Renal cortical epithelial cell (primary cell): ENCODE data around the gene IGSF9. TPM values are rescaled to one million over a fixed set of nuclear protein-coding genes. Genes with fewer than 3 reads are reported as not detected.

Experiments
- DNase-seq: peaks from one replicate; pipeline ENCODE4 v3.0.0-alpha.2; 2011; ENCODE audit warnings: low read depth
- total RNA-seq: library from RNA; depleted of rRNA; stranded (reverse); fragments of >200 nt; gene quantifications from 2 replicates; pipeline ENCODE4 v1.2.3, GENCODE V29; 2014

IGSF9 gene, protein sequence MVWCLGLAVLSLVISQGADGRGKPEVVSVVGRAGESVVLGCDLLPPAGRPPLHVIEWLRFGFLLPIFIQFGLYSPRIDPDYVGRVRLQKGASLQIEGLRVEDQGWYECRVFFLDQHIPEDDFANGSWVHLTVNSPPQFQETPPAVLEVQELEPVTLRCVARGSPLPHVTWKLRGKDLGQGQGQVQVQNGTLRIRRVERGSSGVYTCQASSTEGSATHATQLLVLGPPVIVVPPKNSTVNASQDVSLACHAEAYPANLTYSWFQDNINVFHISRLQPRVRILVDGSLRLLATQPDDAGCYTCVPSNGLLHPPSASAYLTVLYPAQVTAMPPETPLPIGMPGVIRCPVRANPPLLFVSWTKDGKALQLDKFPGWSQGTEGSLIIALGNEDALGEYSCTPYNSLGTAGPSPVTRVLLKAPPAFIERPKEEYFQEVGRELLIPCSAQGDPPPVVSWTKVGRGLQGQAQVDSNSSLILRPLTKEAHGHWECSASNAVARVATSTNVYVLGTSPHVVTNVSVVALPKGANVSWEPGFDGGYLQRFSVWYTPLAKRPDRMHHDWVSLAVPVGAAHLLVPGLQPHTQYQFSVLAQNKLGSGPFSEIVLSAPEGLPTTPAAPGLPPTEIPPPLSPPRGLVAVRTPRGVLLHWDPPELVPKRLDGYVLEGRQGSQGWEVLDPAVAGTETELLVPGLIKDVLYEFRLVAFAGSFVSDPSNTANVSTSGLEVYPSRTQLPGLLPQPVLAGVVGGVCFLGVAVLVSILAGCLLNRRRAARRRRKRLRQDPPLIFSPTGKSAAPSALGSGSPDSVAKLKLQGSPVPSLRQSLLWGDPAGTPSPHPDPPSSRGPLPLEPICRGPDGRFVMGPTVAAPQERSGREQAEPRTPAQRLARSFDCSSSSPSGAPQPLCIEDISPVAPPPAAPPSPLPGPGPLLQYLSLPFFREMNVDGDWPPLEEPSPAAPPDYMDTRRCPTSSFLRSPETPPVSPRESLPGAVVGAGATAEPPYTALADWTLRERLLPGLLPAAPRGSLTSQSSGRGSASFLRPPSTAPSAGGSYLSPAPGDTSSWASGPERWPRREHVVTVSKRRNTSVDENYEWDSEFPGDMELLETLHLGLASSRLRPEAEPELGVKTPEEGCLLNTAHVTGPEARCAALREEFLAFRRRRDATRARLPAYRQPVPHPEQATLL
- not detected in 2 replicates for total RNA-seq

DNA sequence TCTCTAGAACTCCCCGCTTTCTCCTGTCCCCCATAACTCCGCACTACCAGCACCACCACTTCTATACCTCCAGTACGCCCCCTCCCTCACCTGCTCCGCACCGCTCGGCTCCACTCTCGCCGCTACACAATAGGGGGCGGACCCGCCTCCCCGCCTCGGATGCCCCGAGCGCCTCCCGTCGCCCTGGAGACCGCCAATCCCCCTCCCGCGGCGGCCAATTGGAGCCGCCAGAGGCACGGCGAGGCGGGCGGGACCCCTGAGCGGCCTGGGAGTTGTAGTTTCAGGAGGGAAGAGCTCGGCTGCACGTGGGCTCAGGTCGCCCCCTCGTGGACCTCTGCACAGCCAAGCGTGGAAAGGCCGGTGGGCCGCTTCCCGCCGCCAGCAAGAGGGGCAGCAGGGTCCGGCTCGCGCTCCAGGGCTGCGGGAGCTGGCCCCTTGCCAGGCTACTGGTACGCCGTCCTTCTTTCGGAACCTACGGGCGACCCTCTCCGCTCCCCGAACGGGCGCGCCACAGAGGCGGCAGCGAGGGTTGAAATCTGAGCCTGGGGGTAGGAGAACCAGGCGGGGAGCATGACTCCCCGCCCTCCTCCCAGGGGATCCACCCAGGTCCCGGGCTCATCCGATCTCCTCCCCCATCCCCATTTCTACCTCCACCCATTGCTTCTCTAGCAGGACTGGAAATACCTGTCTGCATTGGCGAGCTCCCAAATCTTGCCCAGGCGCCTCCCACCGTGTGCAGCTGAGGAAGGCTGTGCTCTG lies at the start of gene IGSF9:
TSS of gene IGSF9 (minus strand) at position 131 of the 759 bp plus-strand sequence. CDS start 2,159 bp downstream, outside the sequence.
- no peak for DNase-seq

DNA sequence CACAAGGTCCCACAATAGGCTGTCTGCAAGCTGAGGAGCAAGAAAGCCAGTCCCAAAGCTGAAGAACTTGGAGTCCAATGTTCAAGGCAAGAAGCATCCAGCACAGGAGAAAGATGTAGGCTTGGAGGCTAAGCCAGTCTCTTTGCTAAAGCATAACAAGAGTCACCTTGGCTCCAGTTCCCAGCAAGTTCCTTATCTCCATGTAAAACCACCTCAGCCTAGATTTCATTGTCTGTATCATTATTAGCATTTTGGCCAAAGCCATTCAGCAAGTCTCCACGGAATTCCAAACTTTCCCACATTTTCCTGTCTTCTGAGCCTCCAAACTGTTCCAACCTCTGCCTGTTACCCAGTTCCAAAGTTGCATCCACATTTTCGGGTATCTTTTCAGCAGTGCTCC lies 49.5 kb upstream of the IGSF9 start:
- no peak for DNase-seq

DNA sequence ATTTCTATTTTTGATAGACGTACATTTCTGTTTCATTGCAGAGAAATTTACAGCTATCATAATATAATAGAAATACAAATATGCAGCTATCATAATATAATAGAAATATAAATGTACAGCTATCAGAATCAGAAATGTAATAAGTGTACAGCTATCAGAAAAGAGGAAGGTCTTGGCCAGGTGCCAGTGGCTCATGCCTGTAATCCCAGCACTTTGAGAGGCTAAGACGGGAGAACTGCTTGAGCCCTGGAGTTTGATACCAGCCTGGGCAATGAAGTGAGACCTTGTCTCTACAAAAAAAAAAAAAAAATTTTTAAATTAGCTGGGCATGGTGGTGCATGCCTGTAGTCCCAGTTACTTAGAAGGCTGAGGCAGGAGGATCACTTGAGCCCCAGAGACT lies 48.5 kb upstream of the IGSF9 start:
- no peak for DNase-seq

DNA sequence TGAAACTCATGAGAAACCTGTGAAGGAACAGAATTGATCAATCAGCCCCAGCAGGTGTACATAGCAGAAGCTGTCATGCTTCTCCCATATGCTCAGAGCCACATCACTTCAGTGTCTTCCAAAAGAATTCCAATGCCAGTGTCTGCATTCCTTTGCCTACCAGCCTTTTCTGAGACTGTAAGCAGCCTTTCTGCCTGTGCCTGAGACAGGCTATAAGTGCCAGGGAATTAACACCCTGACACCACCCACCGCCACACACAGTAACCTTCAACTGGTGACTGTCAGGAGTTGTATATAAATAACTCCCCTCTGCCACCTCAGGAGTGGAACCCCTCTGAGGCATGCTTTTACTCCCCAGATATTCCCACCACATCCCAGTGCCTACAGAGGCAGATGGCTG lies 46.7 kb upstream of the IGSF9 start:
- no peak for DNase-seq

DNA sequence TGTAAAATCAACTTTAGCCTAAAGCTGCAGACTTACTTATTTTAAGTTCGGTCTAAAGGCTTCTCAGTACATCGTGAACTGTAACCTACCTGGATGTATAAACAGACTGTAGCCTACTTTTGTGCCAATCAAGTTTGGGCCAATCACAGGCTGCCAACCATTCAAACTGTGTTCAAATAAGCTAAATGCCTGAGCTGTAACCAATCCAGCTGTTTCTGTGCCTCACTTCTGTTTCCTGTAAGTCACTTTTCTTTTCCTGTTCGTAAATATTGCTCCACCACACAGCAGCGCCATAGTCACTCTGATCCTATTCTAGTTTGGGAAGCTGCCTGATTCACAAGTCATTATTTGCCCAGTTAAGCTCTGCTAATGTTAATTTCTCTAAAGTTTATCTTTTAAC lies 46.1 kb upstream of the IGSF9 start:
- no peak for DNase-seq

DNA sequence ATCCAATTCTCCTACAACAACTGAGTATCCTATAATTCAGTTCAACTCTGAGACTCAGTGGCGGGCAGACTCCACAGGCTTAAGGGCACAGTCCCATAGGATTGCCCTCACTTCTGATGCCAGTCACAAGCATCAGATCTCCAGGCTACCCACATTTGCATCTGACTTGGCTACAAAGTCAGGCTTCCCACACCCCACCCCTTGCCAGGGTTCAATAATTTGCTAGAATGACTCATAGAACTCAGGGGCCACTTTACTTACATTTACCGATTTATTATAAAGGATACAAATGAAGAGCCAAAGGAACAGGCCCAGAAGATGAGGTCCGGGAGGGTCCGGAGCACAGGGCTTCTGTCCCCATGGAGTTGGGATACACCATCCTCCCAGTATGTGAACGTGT lies 44.6 kb upstream of the IGSF9 start:
- DNase-seq: no peak

DNA sequence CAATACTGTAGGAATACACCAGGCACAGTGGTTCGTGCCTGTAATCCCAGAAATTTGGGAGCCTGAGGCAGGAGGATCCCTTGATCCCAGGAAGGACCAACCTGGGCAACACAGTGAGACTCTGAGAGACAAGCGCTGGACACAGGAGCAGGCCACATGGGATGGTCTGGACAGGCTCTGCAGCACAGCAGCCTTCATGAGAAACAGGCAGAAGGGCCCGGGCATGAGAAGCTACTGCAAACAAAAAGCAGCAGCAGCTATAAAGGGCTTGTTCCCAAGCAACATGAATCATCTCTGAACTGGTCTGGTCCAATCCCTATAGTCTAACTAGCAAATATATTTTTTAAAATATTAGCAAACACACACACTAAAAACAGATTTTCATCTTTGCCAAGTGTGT lies 44.2 kb upstream of the IGSF9 start:
- no peak for DNase-seq

DNA sequence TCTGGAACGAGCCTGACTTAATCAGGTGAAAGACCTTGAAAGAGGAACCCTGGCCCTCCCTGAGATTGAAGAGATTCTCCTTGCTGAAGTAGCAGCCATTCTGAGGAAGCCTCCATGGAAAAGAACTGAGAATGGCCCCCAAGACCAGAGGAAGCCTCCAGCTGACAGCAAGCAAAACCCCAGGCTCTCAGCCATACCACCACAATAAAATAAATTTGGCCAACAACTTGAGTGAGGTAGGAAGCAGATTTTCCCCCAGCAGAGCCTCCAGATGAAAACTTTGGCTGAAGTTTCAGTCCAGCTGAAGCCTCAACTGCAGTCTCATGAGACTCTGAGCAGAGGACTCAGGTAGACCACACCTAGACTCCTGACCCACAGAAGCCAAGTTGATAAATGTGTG lies 42.6 kb upstream of the IGSF9 start:
- DNase-seq: no peak

DNA sequence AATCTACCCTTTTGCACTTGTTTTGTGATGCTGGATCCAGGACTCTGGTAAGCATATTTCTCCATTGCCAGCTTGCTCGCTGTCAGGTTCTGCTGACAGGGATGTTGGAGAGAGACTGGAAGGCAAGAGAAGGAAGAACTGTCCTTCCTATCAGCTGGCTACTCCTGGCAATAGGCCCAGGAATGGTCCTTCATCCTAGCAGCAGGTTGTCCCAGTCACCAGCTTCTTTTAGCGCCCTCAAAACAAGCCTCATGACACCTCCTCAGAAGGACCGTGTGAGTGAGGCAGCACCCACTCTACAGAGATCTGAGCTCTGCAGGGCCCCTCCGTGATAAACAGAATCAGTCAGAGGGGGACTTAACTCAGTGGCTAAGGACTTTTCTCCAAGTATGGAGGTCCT lies 41.8 kb upstream of the IGSF9 start:
- no peak for DNase-seq

DNA sequence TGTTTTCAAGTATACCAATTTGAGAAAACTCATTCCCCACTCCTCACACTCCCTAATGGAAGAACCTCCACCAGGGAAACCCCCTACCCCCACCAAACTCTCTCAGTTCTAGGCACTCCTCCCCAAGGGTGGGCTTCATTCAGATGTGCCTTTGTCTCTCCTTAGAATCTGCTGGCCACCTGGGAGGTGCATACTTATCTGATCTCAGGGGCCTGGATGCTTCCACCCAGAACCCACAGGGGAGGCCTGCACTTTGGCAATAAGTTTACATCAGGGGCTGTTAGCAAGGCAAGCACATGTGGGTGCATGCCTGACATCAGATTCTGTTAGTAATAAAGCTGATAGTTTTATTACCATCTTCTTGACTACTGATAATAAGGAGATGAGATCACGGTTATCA lies 41.1 kb upstream of the IGSF9 start:
- DNase-seq: no peak

DNA sequence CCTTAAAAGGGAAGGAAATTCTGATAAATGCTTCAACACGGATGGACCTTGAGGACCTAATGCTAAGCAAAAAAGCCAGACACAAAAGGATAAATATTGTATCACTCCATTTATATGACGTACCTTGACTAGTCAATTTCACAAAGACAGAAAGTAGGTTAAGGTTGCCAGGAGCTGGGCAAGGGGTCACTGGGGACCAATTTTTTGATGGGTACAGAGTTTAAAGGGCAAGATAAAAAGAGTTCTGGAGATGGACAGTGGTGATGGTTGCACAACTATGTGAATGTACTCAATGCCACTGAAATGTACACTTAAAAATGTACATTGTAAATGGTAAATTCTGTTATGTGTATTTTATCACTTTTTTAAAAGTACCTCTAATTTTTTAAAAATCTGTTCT lies 40.7 kb upstream of the IGSF9 start:
- DNase-seq: no peak

DNA sequence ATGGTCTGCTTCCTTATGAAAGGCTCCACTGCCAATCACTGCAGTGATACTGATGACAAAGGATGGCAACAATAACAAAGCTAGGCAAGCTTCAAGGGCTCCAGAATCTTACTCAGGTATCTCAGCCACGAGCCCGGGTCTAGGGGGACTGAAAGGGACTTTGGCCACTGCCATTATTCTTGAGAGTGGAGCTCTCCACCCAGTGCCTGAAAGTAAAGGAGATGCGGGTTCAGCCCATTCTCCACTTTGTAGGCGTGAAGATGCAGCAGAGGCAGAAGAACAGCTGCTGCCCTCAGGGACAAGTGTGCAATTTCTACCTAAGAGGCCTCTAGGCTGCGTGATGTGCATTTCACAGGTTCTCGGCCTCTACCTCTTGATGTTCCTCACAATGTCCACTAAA lies 40.1 kb upstream of the IGSF9 start:
- DNase-seq: no peak

DNA sequence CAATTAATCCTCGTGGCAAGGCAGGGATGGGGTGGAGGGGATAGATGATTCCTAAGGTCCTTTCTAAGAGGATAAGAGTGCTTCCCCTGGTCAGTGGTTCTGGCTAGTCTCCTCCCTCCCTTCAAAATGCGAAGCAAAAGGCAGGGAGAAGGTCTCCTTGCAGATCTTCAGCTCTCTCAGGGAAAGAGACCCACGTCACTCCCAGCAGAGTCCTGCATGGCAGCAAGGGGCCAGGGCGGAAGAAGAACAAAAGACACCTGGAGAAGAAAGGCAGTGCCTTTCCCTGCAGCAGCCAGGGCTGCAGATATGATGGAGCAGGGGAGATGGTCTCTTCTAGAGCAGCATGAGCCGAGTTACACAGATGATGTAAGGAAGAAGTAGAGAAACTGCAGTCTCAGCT lies 38.3 kb upstream of the IGSF9 start:
- no peak for DNase-seq

DNA sequence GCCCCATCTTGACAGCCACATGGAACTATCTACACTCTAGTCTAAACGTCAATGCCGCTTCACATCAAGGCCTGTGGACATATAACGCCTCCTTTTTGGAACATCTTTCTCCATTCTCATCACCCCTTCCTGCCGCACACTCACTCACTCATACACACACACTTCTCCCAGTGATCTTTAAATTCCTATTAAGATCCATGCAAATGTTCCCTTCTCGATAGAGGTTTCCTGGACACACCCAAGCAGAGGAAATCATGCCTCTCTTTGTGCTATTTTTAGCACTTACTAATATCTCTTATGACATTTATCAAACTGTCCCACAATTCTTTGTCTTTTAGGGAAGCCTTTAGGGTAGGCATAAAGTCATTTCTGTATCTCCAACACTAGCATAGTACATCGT lies 36.9 kb upstream of the IGSF9 start:
- DNase-seq: no peak

DNA sequence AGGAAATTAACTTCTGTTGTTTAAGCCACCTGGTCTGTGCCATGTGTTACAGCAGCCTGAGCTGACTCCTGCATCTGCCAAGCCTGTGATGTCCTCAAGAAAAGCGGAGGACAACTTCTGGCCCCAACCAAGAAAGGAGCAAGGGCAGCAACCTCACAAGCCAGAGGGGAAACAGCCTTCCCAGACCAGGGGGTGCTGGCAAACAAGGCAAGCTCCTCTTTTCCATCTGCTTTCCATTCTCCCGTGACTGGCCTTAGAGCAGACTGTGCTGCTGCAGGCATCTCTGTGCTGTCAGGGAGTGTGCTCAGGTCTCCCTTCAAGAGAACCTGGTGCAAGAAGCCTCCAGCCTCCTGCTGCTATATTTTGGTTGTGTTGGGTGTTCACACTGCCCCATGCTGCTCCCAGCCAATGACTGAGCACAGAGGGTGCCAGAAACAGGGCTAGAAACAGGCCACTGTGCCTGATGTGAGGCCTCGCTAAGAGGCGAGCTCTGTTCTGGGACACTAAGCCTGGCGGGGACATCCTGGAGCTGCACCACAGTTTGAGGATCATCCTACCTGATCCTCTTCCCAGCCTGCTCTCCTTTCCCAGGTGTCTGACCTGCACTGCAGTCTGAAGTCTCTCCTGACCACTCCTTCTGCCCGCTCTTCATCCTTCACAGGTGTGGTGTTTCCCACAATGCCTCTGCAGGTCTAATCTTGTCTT lies 36.1 kb upstream of the IGSF9 start:
- no peak for DNase-seq

DNA sequence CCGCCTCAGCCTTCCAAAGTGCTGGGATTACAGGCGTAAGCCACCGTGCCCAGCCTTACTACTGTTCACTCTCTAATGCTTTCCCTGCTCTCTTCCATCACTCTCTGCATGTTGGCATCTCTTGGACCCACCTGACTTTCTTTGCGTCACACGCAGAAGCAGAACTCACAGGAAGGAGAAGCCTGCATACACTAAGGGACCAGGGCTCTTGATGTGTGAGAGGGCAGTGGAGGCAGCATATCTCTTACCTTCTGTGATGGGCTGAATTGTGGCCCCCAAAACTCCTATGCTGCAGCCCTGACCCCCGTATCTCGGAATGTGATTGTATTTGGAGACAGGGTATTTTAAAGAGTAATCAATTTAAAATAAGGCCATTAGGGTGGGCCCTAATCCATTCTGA lies 35.4 kb upstream of the IGSF9 start:
- DNase-seq: no peak

DNA sequence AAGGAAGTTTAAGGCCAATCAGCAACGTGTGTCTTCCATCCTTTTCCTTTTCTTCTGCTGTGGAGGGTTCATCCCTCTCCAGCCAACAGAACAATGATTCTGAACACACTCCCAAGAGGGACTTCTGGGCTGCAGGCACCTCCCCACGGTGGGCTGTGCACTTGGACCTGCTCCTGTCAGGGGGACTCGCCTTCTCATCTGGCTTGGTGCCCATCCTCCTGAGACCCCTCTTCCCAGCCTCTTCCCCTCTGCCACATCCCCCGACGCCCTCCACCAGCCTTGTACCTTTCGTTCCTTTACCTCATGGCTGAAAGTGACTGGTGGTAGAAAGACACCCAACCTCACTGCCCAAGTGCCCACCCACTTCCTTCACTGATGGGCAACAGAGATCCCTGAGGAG lies 34.7 kb upstream of the IGSF9 start:
- DNase-seq: no peak

DNA sequence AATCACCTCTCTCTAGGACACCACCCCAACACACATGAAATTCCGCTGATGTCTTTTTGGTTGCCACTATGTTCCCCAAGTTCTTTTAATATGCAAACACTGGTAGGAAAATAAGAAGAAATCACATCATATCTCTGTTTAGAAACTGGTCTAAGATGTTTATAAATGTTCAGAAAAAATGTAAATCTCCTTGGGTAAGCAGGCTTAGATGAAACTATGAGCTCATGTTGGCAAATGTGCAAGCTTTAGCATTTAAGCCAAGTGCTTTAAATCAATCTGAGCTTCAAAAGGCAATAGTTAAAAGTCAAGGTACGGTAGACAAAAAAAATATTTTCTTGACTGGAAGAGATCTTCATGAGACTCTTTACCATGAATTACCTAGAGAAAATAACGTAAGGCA lies 33.8 kb upstream of the IGSF9 start:
- no peak for DNase-seq

DNA sequence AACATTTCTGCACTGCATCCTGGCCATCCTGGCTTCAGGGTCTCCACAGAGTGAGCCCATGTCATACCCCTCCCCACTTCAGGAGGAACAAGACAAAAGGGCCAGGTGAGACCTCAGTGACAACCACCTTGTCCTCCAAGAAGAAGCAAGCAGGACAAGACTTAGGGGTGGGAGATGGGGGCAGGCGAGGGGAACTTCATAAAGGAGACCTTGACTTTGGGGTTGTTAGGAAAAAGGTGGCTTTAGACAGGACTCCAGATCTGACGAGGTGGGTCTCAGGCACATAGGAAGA lies 32.6 kb upstream of the IGSF9 start:
- no peak for DNase-seq

DNA sequence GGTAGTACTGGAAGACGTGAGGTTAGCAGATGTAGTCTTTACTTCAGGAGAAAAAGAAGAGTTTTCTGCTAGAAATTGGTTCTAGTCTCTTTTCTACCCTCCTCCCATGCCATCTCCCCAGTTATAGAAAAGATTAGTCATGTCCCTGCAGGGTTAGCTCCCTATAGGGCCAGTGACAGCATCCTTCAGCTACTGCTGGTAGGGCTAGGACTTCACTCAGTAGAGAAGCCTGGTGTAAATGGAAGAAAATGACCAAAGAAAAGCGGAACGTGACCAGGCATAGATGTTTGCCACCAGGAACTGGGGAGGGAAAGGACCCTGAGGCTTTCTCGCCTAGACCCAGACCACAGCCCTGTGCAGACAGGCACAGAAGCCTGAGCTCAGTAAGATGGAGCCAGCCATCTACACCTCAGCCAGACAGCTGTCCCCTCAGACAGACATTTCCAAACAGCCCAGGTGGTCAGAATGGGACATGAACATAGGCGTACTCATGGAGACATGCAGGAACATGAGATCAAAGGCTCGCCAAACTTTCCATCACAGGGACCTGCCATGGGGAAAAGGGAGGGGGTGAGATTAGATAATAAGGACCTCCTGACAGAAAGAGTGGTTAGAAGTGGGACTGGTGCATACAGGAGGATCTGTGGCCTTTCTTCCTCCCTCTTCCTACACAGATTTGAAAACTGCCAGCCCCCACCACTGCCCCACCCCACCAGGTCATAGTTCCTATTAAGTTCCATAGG lies 32.1 kb upstream of the IGSF9 start:
- no peak for DNase-seq
